SK-N-SH treated with all-trans-retinoic acid at 6 μM for 48 hours (cell line): ENCODE results near the gene PEG3.

ENCODE experiments used
- ATAC-seq: fragments of 200-7000 bp; cut with Tn5 transposase; 3 replicates; pipeline ENCODE4 v1.9.1; 2020; ENCODE audit warnings: mild to moderate bottlenecking, moderate library complexity
- ARNTL ChIP-seq: fragments of 450-650 bp; formaldehyde crosslinking; IDR thresholded peaks from 2 replicates; pipeline ENCODE4 v1.5.0; 2020; ENCODE audit warnings: low read depth, mild to moderate bottlenecking, moderate library complexity, borderline replicate concordance
- BACH2 ChIP-seq: fragments of 250-450 bp; sonication (Bioruptor Pico); IDR thresholded peaks from 2 replicates; pipeline ENCODE4 v1.9.0; 2021; ENCODE audit warnings: mild to moderate bottlenecking, borderline replicate concordance
- CREB5 ChIP-seq: fragments of 250-450 bp; sonication (Bioruptor Pico); IDR thresholded peaks from 2 replicates; pipeline ENCODE4 v1.5.1; 2020; ENCODE audit warnings: low read depth, mild to moderate bottlenecking, moderate library complexity
- CSDC2 ChIP-seq: fragments of 250-450 bp; sonication (Bioruptor Pico); IDR thresholded peaks from 2 replicates; pipeline ENCODE4 v1.5.0; 2020; ENCODE audit warnings: mild to moderate bottlenecking, moderate library complexity
- CSRNP3 ChIP-seq: fragments of 250-450 bp; sonication (Bioruptor Pico); IDR thresholded peaks from 2 replicates; pipeline ENCODE4 v1.5.1; 2021; ENCODE audit warnings: mild to moderate bottlenecking, moderate library complexity
- GLIS3 ChIP-seq: fragments of 250-450 bp; sonication (Bioruptor Pico); IDR thresholded peaks from 2 replicates; pipeline ENCODE4 v1.5.0; 2020; ENCODE audit warnings: mild to moderate bottlenecking, moderate library complexity
- ISL1 ChIP-seq: fragments of 250-450 bp; sonication (Bioruptor Pico); IDR thresholded peaks from 2 replicates; pipeline ENCODE4 v2.1.2; 2022; ENCODE audit warnings: mild to moderate bottlenecking, moderate library complexity
- OSR1 ChIP-seq: fragments of 250-450 bp; sonication (Bioruptor Pico); IDR thresholded peaks from 2 replicates; pipeline ENCODE4 v1.8.0; 2022; ENCODE audit warnings: moderate library complexity, mild to moderate bottlenecking, inconsistent platforms
- PATZ1 ChIP-seq: fragments of 250-450 bp; sonication (Bioruptor Pico); IDR thresholded peaks from 2 replicates; pipeline ENCODE4 v1.8.0; 2020; ENCODE audit warnings: mild to moderate bottlenecking, moderate library complexity, borderline replicate concordance
- POU6F1 ChIP-seq: fragments of 250-450 bp; sonication (Bioruptor Pico); IDR thresholded peaks from 2 replicates; pipeline ENCODE4 v1.8.0; 2021; ENCODE audit warnings: low read depth, mild to moderate bottlenecking, moderate library complexity, borderline replicate concordance
- PPARA ChIP-seq: fragments of 250-450 bp; sonication (Bioruptor Pico); IDR thresholded peaks from 2 replicates; pipeline ENCODE4 v1.5.0; 2020; ENCODE audit warnings: mild to moderate bottlenecking, borderline replicate concordance
- RARB ChIP-seq: fragments of 250-450 bp; sonication (Bioruptor Pico); IDR thresholded peaks from 2 replicates; pipeline ENCODE4 v1.8.0; 2021; ENCODE audit warnings: mild to moderate bottlenecking, moderate library complexity
- SNAI2 ChIP-seq: fragments of 250-450 bp; sonication (Bioruptor Pico); IDR thresholded peaks from 2 replicates; pipeline ENCODE4 v1.5.0; 2020; ENCODE audit warnings: mild to moderate bottlenecking, moderate library complexity
- TCF4 ChIP-seq: fragments of 250-450 bp; sonication (Bioruptor Pico); IDR thresholded peaks from 2 replicates; pipeline ENCODE4 v1.8.0; 2021; ENCODE audit warnings: mild to moderate bottlenecking, moderate library complexity, borderline replicate concordance
- TOX ChIP-seq: fragments of 250-450 bp; sonication (Bioruptor Pico); IDR thresholded peaks from 2 replicates; pipeline ENCODE4 v1.8.0; 2021; ENCODE audit warnings: mild to moderate bottlenecking, moderate library complexity, borderline replicate concordance
- TSHZ2 ChIP-seq: fragments of 250-450 bp; sonication (Bioruptor Pico); IDR thresholded peaks from 2 replicates; pipeline ENCODE4 v1.5.0; 2020; ENCODE audit warnings: mild to moderate bottlenecking, moderate library complexity
- ZC3H10 ChIP-seq: fragments of 250-450 bp; sonication (Bioruptor Pico); IDR thresholded peaks from 2 replicates; pipeline ENCODE4 v1.5.1; 2021; ENCODE audit warnings: mild to moderate bottlenecking, moderate library complexity
- ZFP3 ChIP-seq: fragments of 250-450 bp; sonication (Bioruptor Pico); IDR thresholded peaks from 2 replicates; pipeline ENCODE4 v1.5.0; 2020; ENCODE audit warnings: mild to moderate bottlenecking, moderate library complexity
- ZFP30 ChIP-seq: fragments of 450-650 bp; formaldehyde crosslinking; IDR thresholded peaks from 2 replicates; pipeline ENCODE4 v1.5.0; 2022; ENCODE audit warnings: mild to moderate bottlenecking, moderate library complexity
- ZNF565 ChIP-seq: fragments of 450-650 bp; formaldehyde crosslinking; conservative IDR thresholded peaks from 2 replicates; pipeline ENCODE4 v1.5.0; 2020; ENCODE audit warnings: low read depth, mild to moderate bottlenecking, moderate library complexity
- ZNF70 ChIP-seq: fragments of 450-650 bp; formaldehyde crosslinking; IDR thresholded peaks from 2 replicates; pipeline ENCODE4 v1.5.0; 2020; ENCODE audit warnings: mild to moderate bottlenecking, moderate library complexity
- ZNF8 ChIP-seq: fragments of 450-650 bp; formaldehyde crosslinking; IDR thresholded peaks from 2 replicates; pipeline ENCODE4 v1.5.0; 2020; ENCODE audit warnings: mild to moderate bottlenecking, moderate library complexity

Gene PEG3

GRCh38 chr19:56837004-56837403, 3.5 kb downstream of the PEG3 start:
- TF ChIP-seq ZC3H10 (CRISPR knock-in tag) (no peak), ZNF565 (no peak), ZFP30 (CRISPR knock-in tag) (no peak), PPARA (CRISPR knock-in tag) (no peak), PATZ1 (no peak), SNAI2 (CRISPR knock-in tag) (no peak), ZFP3 (CRISPR knock-in tag) (no peak), BACH2 (CRISPR knock-in tag) (no peak), TCF4 (CRISPR knock-in tag) (no peak), CSDC2 (CRISPR knock-in tag) (no peak), TSHZ2 (CRISPR knock-in tag) (no peak), ISL1 (CRISPR knock-in tag) (no peak), POU6F1 (CRISPR knock-in tag) (no peak)
- no peak for ATAC-seq

GRCh38 chr19:56836059-56836458, 4.5 kb downstream of the PEG3 start:
- TF ChIP-seq CSRNP3 (CRISPR knock-in tag): no peak
- no peak for TF ChIP-seq ZC3H10 (CRISPR knock-in tag)
- TF ChIP-seq GLIS3: no peak
- no peak for TF ChIP-seq POU6F1 (CRISPR knock-in tag)
- no peak for TF ChIP-seq SNAI2 (CRISPR knock-in tag)
- TF ChIP-seq ZNF70: no peak
- TF ChIP-seq PATZ1: no peak
- TF ChIP-seq RARB (CRISPR knock-in tag): no peak
- TF ChIP-seq PPARA (CRISPR knock-in tag): no peak
- no peak for TF ChIP-seq ZFP30 (CRISPR knock-in tag)
- TF ChIP-seq CSDC2 (CRISPR knock-in tag): no peak
- ATAC-seq: no peak

- no peak for ATAC-seq
- TF ChIP-seq ZC3H10 (CRISPR knock-in tag): no peak
- TF ChIP-seq TOX (CRISPR knock-in tag): no peak
- no peak for TF ChIP-seq OSR1 (CRISPR knock-in tag)
- no peak for TF ChIP-seq POU6F1 (CRISPR knock-in tag)
- TF ChIP-seq SNAI2 (CRISPR knock-in tag): no peak
- TF ChIP-seq CREB5: no peak
- TF ChIP-seq GLIS3: no peak
- TF ChIP-seq ARNTL (CRISPR knock-in tag): no peak
- no peak for TF ChIP-seq ZFP30 (CRISPR knock-in tag)
- no peak for TF ChIP-seq ZNF8
- TF ChIP-seq CSRNP3 (CRISPR knock-in tag): no peak
- TF ChIP-seq ZFP3 (CRISPR knock-in tag): no peak
Measured at GRCh38 chr19:56835401-56835800, 5.1 kb downstream of the PEG3 start.
